HEK293T (cell line): ENCODE measurements around the gene PELI2.

Experiments
- CTCF ChIA-PET: fragments of 350-600 bp; formaldehyde crosslinking; extraction: SDS; loops from one replicate; lab custom pipeline; 2021; ENCODE audit warnings: antibody characterized with exemption, inconsistent platforms; lab: Yijun Ruan, JAX
- POLR2A ChIA-PET: fragments of 350-600 bp; formaldehyde crosslinking; extraction: SDS; loops from one replicate; lab custom pipeline; 2020; ENCODE audit warnings: antibody characterized with exemption, inconsistent platforms; lab: Yijun Ruan, JAX
- DNase-seq: peaks from one replicate; pipeline ENCODE4 v3.0.0; 2012; ENCODE audit warnings: mixed read lengths; ENCODE audit errors: extremely low spot score
- ARNT ChIP-seq: fragments of 450-650 bp; IDR thresholded peaks from 2 replicates; pipeline ENCODE4 v1.6.1; 2017; ENCODE audit warnings: mild to moderate bottlenecking
- BHLHE40 ChIP-seq: fragments of 450-650 bp; IDR thresholded peaks from 2 replicates; pipeline ENCODE4 v1.6.1; 2016; ENCODE audit warnings: mild to moderate bottlenecking, moderate library complexity, borderline replicate concordance
- CTBP1 ChIP-seq: fragments of 450-650 bp; IDR thresholded peaks from 2 replicates; pipeline ENCODE4 v1.6.1; 2016; ENCODE audit warnings: borderline replicate concordance
- ELF4 ChIP-seq: fragments of 450-650 bp; IDR thresholded peaks from 2 replicates; pipeline ENCODE4 v1.6.1; 2017; ENCODE audit warnings: antibody characterized with exemption
- FOXA1 ChIP-seq: fragments of 450-650 bp; IDR thresholded peaks from 2 replicates; pipeline ENCODE4 v1.6.1; 2016; ENCODE audit warnings: mild to moderate bottlenecking
- FOXK2 ChIP-seq: fragments of 450-650 bp; IDR thresholded peaks from 2 replicates; pipeline ENCODE4 v1.6.1; 2016; ENCODE audit warnings: mild to moderate bottlenecking
- FOXM1 ChIP-seq: fragments of 450-650 bp; IDR thresholded peaks from 2 replicates; pipeline ENCODE4 v1.6.1; 2017; ENCODE audit warnings: mild to moderate bottlenecking, borderline replicate concordance
- HDGF ChIP-seq: fragments of 450-650 bp; IDR thresholded peaks from 2 replicates; pipeline ENCODE4 v1.6.1; 2017; ENCODE audit warnings: antibody characterized with exemption, borderline replicate concordance
- L3MBTL2 ChIP-seq: fragments of 450-650 bp; conservative IDR thresholded peaks from 2 replicates; pipeline ENCODE4 v1.6.1; 2016; ENCODE audit warnings: mild to moderate bottlenecking
- LEF1 ChIP-seq: fragments of 450-650 bp; IDR thresholded peaks from 2 replicates; pipeline ENCODE4 v1.6.1; 2017; ENCODE audit warnings: mild to moderate bottlenecking, borderline replicate concordance
- NFRKB ChIP-seq: fragments of 450-650 bp; IDR thresholded peaks from 2 replicates; pipeline ENCODE4 v1.6.1; 2016; ENCODE audit warnings: mild to moderate bottlenecking, moderate library complexity
- SP1 ChIP-seq: fragments of 450-650 bp; IDR thresholded peaks from 2 replicates; pipeline ENCODE4 v1.6.1; 2017
- SUZ12 ChIP-seq: fragments of 450-650 bp; IDR thresholded peaks from 2 replicates; pipeline ENCODE4 v1.6.1; 2016; ENCODE audit warnings: mild to moderate bottlenecking
- TARDBP ChIP-seq: fragments of 450-650 bp; IDR thresholded peaks from 2 replicates; pipeline ENCODE4 v1.6.1; 2016
- ZNF384 ChIP-seq: fragments of 450-650 bp; IDR thresholded peaks from 2 replicates; pipeline ENCODE4 v1.6.1; 2016
- TF ChIP-seq, protein P1 (sequence below): fragments of 450-650 bp; IDR thresholded peaks from 2 replicates; pipeline ENCODE4 v1.6.1; 2016

The PELI2 gene

DNA sequence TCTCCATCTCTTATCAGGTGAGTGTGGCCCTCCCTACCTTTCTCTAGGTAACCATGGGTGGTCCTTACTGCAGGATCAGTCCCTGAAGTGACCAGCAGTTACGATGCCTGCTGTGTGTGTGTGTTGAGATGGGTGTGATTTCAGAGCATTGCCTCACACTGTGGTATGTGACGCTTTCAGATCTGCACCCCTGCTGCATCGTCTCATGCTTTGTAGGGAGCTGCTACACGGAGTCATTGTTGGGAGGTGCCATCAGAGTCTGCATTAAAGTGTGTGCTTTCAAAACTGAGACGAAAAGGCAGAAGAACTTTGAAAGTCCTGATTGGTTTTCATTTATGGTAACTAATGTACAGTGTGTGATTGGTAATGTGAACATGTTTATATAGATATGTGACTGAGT is 150.5 kb downstream of the PELI2 start:
- TF ChIP-seq ELF4 (no peak), NFRKB (no peak), ZNF384 (no peak), TARDBP (no peak), ARNT (no peak), BHLHE40 (no peak), FOXA1 (no peak), HDGF (no peak), LEF1 (no peak), SUZ12 (no peak), L3MBTL2 (no peak), CTBP1 (no peak), SP1 (no peak), FOXK2 (no peak), FOXM1 (no peak)
- TF ChIP-seq, protein P1, sequence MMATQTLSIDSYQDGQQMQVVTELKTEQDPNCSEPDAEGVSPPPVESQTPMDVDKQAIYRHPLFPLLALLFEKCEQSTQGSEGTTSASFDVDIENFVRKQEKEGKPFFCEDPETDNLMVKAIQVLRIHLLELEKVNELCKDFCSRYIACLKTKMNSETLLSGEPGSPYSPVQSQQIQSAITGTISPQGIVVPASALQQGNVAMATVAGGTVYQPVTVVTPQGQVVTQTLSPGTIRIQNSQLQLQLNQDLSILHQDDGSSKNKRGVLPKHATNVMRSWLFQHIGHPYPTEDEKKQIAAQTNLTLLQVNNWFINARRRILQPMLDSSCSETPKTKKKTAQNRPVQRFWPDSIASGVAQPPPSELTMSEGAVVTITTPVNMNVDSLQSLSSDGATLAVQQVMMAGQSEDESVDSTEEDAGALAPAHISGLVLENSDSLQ, result no peak
- POLR2A ChIA-PET, result no interaction called here
- DNase-seq, result no peak
- CTCF ChIA-PET, result no interaction called here

DNA sequence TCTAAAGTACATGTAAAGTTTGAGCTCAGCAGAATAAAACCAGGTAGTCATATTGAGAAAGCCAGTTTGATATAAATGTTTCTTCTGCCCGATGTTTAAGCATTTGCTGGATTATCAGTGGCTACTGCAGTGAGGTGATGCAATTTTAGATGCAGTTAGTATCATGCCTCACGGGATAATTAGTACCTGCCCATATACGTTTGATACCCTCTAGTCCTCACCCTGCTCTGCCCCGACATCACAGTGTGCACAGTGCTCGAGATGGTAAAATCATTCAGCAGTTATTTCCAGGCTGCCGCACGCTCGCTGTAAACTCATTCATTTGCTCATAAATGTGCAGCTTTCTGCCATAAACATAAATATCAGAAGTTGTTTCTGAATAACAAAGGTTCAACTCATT is 152.7 kb downstream of the PELI2 start:
- no peak for DNase-seq
- TF ChIP-seq LEF1 (no peak), SP1 (no peak), HDGF (no peak), L3MBTL2 (no peak), NFRKB (no peak), FOXA1 (no peak), FOXM1 (no peak), ARNT (no peak), ELF4 (no peak), TARDBP (no peak), BHLHE40 (no peak), SUZ12 (no peak), CTBP1 (no peak), ZNF384 (no peak), FOXK2 (no peak)
- TF ChIP-seq, protein P1, result no peak
- CTCF ChIA-PET, result no interaction called here
- POLR2A ChIA-PET, result no interaction called here

DNA sequence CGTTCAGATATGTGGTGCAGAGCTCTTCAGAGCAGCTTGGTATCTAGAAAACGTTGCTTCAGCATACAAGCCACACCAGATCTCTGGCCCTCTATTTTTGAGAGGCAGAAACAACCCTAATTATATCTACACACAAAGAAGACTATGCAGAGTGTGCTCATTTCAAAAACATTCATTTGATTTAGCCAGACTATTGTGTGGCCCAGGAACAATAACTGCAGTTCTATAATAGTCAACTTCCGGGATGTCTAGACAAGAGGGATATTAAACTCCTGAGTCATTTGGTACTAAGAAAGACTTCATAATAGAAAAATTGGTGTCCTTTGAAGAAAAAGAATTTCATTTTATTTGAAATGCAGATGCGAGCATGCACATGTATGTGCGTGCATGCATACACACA is 153.8 kb downstream of the PELI2 start:
- no peak for TF ChIP-seq NFRKB
- no peak for TF ChIP-seq SUZ12
- TF ChIP-seq TARDBP, result no peak
- no peak for TF ChIP-seq BHLHE40
- no peak for TF ChIP-seq FOXK2
- TF ChIP-seq ELF4, result no peak
- no peak for TF ChIP-seq LEF1
- DNase-seq, result no peak
- ChIA-PET CTCF (no interaction called here), POLR2A (no interaction called here)

DNA sequence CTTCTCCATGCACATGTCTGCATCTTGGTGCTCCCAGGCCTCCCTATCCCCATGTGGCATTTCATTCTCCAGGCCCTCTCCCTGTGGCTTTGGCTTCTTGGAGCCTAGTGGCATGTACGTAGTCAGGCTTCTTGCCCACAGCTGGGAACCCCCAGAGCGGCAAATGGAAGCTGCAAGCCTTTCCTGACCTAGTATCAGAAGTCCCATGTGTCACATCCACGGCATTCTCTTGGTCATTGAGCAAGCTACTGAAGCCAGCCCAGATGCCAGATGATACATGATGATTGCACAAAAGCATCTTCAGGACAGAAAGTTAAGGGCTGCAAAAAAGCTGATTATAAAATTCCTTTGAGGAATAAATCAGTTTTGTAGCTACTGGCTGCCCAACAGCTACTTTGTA is 154.9 kb downstream of the PELI2 start:
- POLR2A ChIA-PET, result no interaction called here
- no peak for DNase-seq
- TF ChIP-seq ZNF384 (no peak), FOXA1 (no peak), BHLHE40 (no peak), CTBP1 (no peak), HDGF (no peak), TARDBP (no peak)
- TF ChIP-seq, protein P1, result no peak
- CTCF ChIA-PET, result no interaction called here

DNA sequence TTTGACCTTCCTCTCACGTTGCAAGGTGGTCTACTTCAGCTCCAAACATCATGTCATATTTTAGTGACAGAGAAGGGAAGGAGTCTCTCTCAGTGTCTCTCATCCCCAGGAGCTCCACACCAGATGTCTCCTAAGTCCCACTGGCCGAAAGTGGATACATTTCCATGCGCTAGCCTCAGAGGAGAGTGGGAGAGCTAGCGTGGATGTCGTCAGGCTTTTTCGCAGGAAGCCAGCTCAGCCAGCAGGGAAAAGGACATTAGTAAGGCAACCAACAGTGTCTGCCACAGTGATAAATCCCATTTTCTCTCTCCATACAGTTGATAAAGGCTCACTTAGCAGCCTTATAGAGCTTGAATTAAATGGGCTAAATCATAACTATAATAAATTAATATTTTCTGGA is 155.7 kb downstream of the PELI2 start:
- ChIA-PET CTCF (no interaction called here), POLR2A (no interaction called here)
- TF ChIP-seq FOXA1, result no peak
- no peak for DNase-seq

DNA sequence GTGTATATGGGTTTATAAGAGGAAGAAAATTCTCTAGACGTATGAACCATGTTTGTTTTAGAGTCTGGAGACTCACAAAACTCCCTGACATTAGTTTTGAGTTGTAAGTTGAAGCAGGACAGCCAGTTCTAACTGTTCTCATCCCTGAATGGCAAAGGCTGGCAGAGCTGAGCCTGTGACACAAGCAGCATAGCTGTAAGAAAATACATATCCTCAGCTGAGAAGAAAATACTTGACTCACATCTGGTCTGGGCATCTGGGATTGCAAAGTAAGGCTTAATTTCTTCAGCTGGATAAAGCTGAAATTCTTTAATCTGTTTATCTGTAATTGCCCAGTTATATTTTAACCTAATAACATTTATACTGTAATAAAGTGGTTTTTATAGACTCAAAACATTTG is 156.3 kb downstream of the PELI2 start:
- TF ChIP-seq ARNT, result no peak
- no peak for TF ChIP-seq FOXM1
- no peak for TF ChIP-seq CTBP1
- no peak for TF ChIP-seq ELF4
- no peak for TF ChIP-seq FOXA1
- TF ChIP-seq BHLHE40, result no peak
- TF ChIP-seq, protein P1, result no peak
- no peak for TF ChIP-seq NFRKB
- TF ChIP-seq TARDBP, result no peak
- TF ChIP-seq L3MBTL2, result no peak
- no peak for TF ChIP-seq HDGF
- no peak for TF ChIP-seq LEF1
- TF ChIP-seq ZNF384, result no peak
- ChIA-PET POLR2A (no interaction called here), CTCF (interaction anchor here (0.7 kb wide), 1 partner anchor 99 kb away, joined by 3 read pairs; no protein-coding TSS in a partner anchor)
- DNase-seq, result no peak
